Measurements from ENCODE around the gene JAG1. TPM values are rescaled to one million over a fixed set of nuclear protein-coding genes. Genes with fewer than 3 reads are reported as not detected.

Gene JAG1
- total RNA-seq, 1 donor from 2014 or later = 278 TPM

DNA sequence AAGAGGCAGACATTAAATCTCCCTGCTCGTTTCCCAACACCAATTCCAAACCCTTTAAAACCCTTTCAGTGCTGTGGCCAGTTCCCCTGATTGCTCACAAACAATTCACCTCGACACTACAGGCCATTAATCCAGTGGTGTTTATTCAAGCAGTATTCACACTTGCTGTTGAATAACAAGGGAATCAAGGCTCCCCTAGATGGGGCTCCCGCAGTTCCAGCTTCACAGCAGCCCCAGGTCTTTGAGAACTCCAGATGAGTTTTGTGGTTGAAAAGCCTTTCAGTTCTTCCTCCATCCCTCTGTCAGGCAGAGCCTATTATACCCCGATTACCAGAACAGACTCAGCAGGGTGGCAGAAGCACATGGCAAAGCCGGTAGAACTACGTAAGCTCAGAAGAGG lies 36.2 kb downstream of the JAG1 start:
- Histone ChIP-seq H3K9me3 (ENCODE audit: insufficient read depth, low read depth, low read length) (no peaks in the 10 kb centered on the region), H3K27me3 (ENCODE audit: insufficient read depth, low read length) (no peaks in the 10 kb centered on the region), H3K4me1 (ENCODE audit: insufficient read depth, low read length) (peaks cover 51% of the 10 kb centered on the region), H3K79me2 (ENCODE audit: insufficient read depth, low read length) (peaks cover 8% of the 10 kb centered on the region), H2AFZ (ENCODE audit: low read depth, low read length) (no peak overlapping the region), H3K9ac (ENCODE audit: low read length) (peak overlapping the region; percentile 44), H4K20me1 (ENCODE audit: insufficient read depth, low read length) (peaks cover 18% of the 10 kb centered on the region), H3K36me3 (ENCODE audit: insufficient read depth, low read length) (peaks cover 37% of the 10 kb centered on the region), H3K4me2 (ENCODE audit: low read length) (peak overlapping the region; percentile 57), H3K27ac (ENCODE audit: low read depth, low read length) (peak overlapping the region; percentile 51), H3K4me3 (ENCODE audit: insufficient read depth, low read depth, low read length) (no peak overlapping the region)
- DNase-seq (ENCODE audit: low read depth) (no peak), FAIRE-seq (no peak)
- peak overlapping the region; percentile 14 for H3K4me3 Mint-ChIP-seq (ENCODE audit: unreplicated experiment)
- H3K9me3 Mint-ChIP-seq (ENCODE audit: unreplicated experiment) = no peaks in the 10 kb centered on the region
- peak overlapping the region; percentile 82 for H3K27ac Mint-ChIP-seq (ENCODE audit: unreplicated experiment)
- peaks cover 26% of the 10 kb centered on the region for H3K36me3 Mint-ChIP-seq (ENCODE audit: low read depth, unreplicated experiment)
- no peak for TF ChIP-seq CTCF (IDR thresholded peaks at IDR 0.05; ENCODE audit: insufficient read depth, low read depth, low read length)
- no peak for TF ChIP-seq EZH2 (IDR thresholded peaks at IDR 0.05; ENCODE audit: insufficient read depth, low read length)
- no peaks in the 10 kb centered on the region for H3K27me3 Mint-ChIP-seq (ENCODE audit: low read depth, unreplicated experiment)
- peaks cover 57% of the 10 kb centered on the region for H3K4me1 Mint-ChIP-seq (ENCODE audit: low read depth, unreplicated experiment)

GRCh38 chr20:10637031-10637559 lies 36.7 kb downstream of the JAG1 start:
- H3K27ac ChIP-seq (ENCODE audit: low read depth, low read length) = peak overlapping the region; percentile 51
- H3K4me1 Mint-ChIP-seq (ENCODE audit: low read depth, unreplicated experiment) = peaks cover 57% of the 10 kb centered on the region

More at GRCh38 chr20:10637031-10637559, 36.7 kb downstream of the JAG1 start:
- no peaks in the 10 kb centered on the region for H3K9me3 ChIP-seq (ENCODE audit: insufficient read depth, low read depth, low read length)
- H2AFZ ChIP-seq (ENCODE audit: low read depth, low read length) = no peak overlapping the region
- peaks cover 52% of the 10 kb centered on the region for H3K4me1 ChIP-seq (ENCODE audit: insufficient read depth, low read length)
- no peaks in the 10 kb centered on the region for H3K27me3 ChIP-seq (ENCODE audit: insufficient read depth, low read length)
- peaks cover 32% of the 10 kb centered on the region for H3K36me3 ChIP-seq (ENCODE audit: insufficient read depth, low read length)
- no peak overlapping the region for H3K4me3 ChIP-seq (ENCODE audit: insufficient read depth, low read depth, low read length)
- Mint-ChIP-seq H3K36me3 (ENCODE audit: low read depth, unreplicated experiment) (peaks cover 22% of the 10 kb centered on the region), H3K9me3 (ENCODE audit: unreplicated experiment) (no peaks in the 10 kb centered on the region), H3K4me3 (ENCODE audit: unreplicated experiment) (peak overlapping the region; percentile 14), H3K27ac (ENCODE audit: unreplicated experiment) (peak overlapping the region; percentile 82), H3K27me3 (ENCODE audit: low read depth, unreplicated experiment) (no peaks in the 10 kb centered on the region)
- peak overlapping the region; percentile 57 for H3K4me2 ChIP-seq (ENCODE audit: low read length)
- peaks cover 8% of the 10 kb centered on the region for H3K79me2 ChIP-seq (ENCODE audit: insufficient read depth, low read length)
- peaks cover 18% of the 10 kb centered on the region for H4K20me1 ChIP-seq (ENCODE audit: insufficient read depth, low read length)
- TF ChIP-seq EZH2 (IDR thresholded peaks at IDR 0.05; ENCODE audit: insufficient read depth, low read length) (no peak), CTCF (IDR thresholded peaks at IDR 0.05; ENCODE audit: insufficient read depth, low read depth, low read length) (no peak)
- FAIRE-seq = no peak
- H3K9ac ChIP-seq (ENCODE audit: low read length) = peak overlapping the region; percentile 44
- DNase-seq (ENCODE audit: low read depth) = peak; percentile 71

Data from astrocyte (in vitro differentiated cells and primary cell).